Medulla oblongata (tissue), 1 donor: ENCODE data around the gene MFSD1.
"Not testable (repeated sequence)": the region's sequence is repeated elsewhere in the genome, so short reads cannot be mapped to it uniquely, and the experiment has no call there.

Experiments used
- DNase-seq: peaks from one replicate; pipeline ENCODE4 v3.0.0-alpha.2; 2015; ENCODE audit errors: extremely low spot score

The MFSD1 gene

DNA sequence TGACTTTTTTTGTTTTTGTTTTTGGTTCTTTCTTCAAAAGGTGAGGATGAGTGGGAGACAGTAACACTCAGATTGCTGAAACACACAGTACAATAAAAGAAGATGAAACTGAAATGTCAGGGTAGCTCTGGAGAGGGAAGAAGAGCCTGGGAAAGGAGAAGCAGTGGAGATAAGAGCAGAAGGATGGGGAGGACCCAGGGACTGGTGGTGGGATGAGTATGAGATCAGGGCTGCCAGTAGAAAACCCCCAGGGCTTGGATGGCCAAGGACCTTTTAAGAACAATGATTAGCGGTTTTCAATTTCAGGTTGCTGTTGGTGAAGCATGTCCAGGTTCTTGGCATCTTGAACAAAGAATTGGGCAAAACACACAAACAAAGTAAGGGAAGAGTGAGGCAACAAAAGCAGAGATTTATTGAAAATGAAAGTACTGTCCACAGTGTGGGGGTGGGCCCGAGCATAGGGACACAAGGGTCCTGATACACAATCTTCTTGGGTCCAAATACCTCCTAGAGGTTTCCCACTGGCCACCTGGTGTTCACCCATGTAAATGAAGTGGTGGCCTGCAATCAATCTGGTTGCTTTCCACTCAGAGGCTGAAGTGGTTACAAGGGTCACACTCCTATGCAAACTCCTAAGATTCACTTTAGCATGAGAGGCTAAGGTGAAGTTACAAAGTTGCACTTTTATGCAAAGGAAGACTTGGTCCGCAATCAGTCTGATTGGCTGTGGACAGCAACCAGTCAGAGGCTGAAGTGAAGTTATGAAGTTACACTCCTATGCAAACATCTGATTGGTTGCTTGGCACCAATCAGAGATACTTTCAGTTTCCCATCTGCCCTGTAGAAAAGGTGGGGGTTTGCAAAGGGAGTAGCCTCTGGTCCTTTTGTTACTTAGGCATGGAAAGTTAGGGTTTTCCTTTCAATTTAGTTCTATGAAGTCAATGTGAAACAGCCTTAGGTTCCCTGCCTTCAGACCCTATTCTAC is 26.1 kb upstream of the MFSD1 start:
- no peak for DNase-seq

- no peak for DNase-seq
Observed at GRCh38 chr3:158776531-158776930, 25.3 kb upstream of the MFSD1 start.

DNA sequence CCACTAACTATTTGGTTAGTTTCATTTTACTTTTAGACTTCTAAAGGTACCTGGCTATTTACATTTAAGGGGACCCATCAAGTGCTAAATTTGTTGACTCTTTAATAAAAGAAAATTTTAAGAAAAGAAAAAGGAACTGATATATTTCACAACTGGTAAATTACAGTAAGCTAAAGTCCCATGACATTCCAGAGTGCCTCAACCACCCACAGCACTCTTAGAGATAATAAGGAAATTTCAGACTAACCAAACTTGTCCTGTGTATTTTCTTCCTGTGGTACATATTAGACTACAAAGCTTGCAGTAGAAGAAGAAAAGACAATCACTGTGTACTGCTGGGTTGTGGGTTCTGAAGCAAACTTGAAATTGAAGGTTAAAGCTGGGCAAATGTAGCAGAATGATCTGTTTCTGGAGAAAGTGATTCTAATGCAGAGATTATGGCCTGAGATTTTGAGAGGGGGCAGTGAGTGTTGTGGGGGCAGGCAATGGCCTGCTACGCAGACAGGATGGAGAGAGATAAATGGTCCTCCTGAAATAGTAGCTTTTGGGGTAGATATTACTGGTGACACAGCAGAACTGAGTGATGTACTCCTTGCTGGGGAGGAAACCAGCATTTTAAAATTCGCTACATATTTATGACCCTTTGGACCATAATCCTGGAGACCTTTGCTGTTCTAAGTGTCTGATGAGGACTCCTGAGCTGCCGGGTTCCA is 24.5 kb upstream of the MFSD1 start:
- no peak for DNase-seq

DNA sequence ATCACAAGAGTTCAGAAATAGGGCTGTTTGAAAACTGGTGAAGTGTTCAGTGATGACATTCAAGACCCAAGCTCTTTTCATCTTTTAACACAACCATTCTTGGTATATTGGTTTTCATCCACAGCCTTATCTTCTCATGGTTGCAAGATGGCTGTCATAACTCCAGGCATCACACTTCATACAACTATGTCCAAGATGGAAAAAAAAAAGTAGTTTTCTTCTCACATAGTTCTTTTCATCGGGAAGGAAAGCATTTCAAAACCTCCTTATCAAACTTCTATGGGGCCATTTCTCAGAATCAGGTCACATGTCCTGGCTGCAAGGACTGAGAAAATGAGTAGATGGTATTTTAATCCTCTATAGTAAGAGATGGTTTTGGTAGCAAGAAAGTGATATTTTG is 21.1 kb upstream of the MFSD1 start:
- no peak for DNase-seq

- DNase-seq: no peak
Observed at GRCh38 chr3:158781191-158781590, 20.7 kb upstream of the MFSD1 start.

DNA sequence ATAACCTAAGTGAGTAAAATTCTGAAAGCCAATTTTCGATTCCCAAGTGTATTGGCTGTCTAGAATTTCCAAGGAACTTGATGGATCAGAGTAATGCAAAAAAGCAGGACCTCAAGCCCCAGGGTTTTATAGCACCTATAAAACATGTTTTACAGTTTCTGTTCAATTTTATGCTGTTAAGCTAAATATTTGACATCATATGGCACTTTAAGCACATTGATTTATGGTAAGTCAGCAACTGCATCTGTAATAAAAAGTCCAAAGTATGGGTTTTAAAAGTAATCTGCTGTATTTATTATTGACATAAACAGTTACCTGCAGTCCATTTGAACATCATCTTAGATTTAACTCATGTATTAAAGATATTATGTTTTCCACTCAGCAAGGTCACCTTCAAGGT is 20.0 kb upstream of the MFSD1 start:
- DNase-seq: no peak

DNA sequence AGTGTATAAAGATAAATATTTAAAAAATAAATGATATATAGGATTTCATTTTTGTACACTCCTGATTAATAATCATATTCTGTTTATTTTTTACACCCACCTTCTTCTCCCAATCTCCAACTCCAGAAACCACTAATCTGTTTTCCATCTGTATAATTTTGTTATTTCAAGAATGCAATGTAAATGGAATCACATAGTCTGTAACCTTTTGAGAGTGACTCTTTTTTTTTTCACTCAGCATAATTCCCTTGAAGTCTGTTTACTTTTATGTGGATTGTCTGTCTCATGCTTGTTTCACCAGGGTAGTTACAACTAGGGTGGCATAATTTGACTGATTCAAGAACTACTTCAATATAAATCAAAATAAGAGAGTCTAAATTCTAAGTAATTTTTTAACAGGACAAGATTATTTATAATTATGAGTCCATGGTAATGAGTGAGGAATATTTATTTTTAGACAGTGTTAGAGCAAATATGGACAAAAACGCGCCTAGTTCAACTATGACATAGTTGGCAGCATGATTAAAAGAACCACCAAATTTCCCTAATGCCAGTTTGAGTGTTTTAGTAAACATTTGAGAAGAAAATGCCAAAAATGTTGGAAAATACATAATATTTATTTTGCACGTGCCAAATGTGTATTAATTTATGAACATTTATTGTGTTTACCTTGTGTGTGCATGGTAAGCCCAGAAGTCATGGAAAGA is 19.4 kb upstream of the MFSD1 start:
- no peak for DNase-seq

DNA sequence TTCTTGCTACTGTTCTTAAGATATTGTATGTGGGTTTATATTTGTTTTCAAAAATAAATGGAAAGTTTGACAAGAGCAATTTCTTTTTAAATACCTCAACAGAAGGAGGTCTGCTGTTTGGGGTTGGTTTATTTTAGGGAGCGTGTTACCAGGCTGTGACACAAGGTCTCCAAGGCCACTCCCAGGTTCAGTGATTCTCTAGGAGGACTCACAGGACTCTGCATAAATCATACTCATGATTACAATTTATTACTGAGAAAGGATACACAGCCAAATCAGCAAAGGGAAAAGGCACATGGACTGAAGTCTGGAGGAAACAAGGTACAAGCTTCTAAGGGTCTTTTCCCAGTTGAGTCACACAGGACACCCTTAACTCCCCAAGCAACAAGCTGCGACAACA is 18.8 kb upstream of the MFSD1 start:
- no peak for DNase-seq

GRCh38 chr3:158785972-158786371 is 15.9 kb upstream of the MFSD1 start:
- no peak for DNase-seq

- DNase-seq: no peak
Observed at GRCh38 chr3:158788446-158788845, 13.4 kb upstream of the MFSD1 start.

DNA sequence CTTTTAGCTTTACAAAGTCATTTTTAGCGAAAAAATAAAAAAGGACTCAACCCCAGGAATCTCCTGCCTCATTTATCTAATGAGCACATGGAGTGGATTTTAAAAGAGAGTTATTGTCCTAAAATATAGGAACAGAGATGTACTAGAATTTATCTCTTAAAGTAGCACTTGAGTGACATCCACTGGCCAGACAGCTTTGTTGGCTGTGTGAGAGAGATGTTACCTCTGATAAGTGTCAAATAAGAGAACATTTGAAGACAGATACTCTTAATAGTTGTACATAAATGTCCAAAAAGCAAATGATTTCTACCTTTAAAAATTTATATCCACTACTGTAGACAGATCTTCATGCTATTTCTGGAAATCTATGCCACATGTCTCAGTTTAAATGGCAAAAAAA is 12.3 kb upstream of the MFSD1 start:
- peak; percentile 51 for DNase-seq

DNA sequence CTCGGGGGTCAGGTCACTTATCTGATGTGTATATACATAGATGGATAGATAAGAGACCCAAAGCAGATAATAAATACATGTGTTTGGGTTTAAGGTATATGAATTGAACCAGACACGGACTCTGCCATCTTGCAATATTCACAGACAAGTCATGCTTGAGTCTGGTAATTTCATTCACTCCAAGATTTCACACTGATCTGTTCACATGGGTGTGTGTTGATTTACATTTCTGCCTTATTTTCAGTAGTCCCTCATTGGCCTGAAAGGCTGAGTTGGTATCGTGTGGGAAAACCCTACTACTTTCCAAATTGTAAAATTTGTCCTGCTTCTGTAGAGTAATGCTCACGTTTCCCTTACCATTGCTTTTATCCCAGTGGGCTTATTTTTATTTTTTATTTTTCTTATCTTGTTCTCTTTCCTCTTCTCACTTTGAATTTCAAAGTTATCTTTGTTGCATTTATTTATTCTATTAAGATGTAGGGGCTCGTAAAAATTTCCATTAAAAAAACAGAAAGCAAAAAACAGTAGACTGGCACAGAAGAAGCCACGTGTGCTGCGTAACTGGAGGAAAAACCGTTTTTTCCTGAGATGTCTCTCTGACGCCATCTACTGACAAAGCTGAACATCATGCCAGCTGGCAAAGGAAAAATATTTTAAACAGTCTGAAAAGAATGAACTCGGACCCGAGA is 10.8 kb upstream of the MFSD1 start:
- DNase-seq: peak; percentile 76

- DNase-seq: not testable (repeated sequence)
Observed at GRCh38 chr3:158791590-158791920, 10.3 kb upstream of the MFSD1 start.

DNA sequence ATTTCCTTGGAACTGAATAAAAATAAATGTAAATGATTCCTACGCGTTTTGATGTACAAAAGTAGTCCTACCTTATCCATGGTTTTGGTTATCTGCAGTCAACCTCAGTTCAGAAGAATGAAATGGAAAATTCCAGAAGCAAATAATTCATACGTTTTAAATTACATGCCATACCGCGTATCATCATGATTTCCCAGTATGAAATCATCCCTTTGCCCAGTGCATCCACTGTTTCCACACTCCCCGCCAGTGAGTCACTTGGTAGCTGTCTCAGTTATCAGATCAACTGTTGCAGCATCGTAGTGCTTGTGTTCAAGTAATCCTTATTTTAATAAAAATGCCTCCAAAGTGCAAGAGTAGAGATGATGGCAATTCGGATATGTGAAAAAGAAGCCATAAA is 9.1 kb upstream of the MFSD1 start:
- no peak for DNase-seq

DNA sequence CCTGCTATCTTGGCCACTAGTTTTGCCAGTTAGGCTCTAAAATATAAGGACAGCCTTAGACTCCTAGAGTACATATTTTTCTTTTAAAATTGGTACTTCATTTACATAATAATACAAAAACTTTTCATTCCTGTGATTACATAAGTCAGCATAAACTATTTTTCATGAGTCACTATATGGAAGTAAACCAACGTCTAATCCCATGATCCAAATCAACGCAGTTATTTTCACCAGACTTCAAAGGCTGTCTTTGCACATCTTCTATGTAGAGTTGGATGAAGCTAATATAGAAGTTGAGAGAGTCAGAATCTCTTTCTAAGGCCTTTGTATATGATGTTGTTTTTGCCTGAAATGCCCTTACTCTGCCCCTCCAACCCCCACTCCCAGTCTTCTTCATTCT is 7.6 kb upstream of the MFSD1 start:
- DNase-seq: no peak

DNA sequence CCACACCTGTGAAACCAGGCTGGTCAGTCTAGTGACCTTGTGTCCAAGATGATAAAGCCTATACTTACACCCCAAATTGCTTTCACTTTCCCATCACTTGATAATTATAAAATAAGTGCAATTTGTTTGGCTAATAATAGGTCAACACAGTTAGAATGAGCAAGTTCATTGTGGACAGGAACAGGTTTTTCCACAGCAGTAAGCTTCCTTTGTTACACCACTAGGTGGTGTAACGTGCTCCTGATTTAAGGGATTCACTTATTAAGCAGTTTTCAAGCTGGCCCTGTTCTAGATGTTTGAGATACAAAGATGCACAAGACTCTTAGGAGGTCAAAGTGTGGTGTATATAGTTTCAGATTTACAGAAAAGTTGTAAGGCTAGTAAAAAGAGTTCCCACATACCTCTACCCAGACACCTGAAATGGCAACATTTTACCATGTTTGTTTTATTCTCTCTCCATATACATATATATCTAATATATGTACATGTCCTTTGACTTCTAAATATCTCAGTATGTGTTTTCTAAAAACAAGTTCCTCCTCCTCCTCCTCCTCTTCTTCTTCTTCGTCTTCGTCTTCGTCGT is 6.8 kb upstream of the MFSD1 start:
- DNase-seq: no peak

GRCh38 chr3:158801201-158801600 is 653 bp upstream of the MFSD1 start:
- peak; percentile 44 for DNase-seq

- peak; percentile 50 for DNase-seq
Observed at GRCh38 chr3:158802409-158803268, 785 bp downstream of the MFSD1 start.

GRCh38 chr3:158804441-158804840 is 2.6 kb downstream of the MFSD1 start:
- no peak for DNase-seq

- no peak for DNase-seq
Observed at GRCh38 chr3:158808697-158809096, 6.8 kb downstream of the MFSD1 start.

DNA sequence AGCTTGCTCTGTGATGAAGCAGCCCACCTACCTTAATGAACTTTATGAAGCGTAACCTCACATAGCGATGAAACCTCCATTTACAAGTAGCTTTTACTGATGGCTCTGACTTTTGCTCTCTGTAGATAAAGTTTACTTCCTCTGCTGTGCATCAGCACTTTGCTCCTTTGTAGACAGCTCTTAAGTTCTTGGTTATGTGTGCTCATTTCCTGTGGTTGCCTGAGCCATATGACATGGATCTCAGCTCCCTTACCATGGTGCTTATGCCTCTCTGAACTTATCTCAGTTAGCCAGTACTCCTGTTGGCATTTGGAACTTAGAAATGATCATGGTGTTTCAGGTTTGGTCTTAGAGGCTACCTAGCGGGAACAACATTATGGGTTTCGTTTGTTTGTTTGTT is 7.8 kb downstream of the MFSD1 start:
- DNase-seq: peak; percentile 47
